NCI-H345 (cell line): Measurements from ENCODE around the gene SCAI.
"Not testable (repeated sequence)": the region's sequence is repeated elsewhere in the genome, so short reads cannot be mapped to it uniquely, and the experiment has no call there.

ENCODE experiments used
- DNase-seq: peaks from one replicate; lab custom pipeline; 2025; lab: John Stamatoyannopoulos, UW

Gene SCAI

DNA sequence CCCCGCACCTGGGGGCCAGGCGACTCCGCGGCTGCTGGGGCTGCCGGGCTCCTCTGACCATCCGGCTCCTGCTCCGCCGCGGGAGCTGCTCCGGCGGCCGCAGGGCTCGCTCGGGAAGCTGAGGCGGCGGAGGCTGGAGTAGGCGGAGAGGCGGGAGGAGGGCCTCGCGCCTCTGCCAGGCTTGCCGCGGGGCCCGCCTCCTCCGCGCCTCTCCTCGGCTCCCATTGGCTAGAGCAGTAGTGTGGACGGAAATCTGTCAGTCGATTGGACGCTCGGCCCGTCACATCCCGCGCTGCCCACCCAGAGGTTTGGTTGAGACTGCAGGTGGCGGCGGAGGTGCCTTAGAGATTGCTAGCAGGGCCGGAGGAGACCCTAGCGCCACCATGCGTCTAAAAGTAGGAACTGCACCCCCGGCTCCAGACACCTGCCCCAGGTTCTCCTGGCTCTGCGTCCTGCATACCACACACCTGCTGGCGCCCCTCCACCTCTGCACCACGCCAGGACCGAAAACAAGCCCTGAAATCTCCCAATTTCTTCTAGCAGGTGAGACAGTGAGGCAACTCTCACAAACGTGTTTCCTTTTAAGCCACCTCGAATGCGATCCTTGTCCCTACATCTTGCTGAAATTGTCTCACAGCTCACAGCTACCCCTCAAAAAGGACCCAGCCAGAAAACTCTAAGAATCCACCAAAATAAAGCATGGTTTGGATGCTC lies at the start of gene SCAI:
Gene SCAI, minus strand, starts transcription at position 152 of the 714 bp plus-strand sequence. Its CDS starts 91 bp downstream, at position 61.
- peak; percentile 99 for DNase-seq

DNA sequence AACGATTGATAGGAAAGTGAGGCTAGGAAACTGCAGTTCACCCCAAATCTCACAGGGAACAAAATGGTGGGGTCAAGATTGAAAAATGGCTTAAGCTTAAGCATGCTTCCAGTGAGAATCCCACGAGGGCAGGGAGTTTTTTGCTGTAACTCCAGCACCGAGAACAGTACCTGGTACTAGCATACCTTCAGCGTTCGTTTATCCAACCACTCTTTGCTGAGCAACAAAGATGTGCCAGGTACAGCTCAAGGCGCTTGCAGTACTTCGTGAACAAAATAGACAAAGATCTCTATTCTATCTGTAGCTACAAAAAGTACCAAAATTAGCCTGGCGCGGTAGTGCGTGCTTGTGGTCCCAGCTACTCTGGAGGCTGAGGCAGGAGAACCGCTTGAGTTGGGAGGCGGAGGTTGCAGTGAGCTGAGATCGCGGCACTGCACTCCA lies 47.1 kb upstream of the SCAI start:
- DNase-seq, result no peak

DNA sequence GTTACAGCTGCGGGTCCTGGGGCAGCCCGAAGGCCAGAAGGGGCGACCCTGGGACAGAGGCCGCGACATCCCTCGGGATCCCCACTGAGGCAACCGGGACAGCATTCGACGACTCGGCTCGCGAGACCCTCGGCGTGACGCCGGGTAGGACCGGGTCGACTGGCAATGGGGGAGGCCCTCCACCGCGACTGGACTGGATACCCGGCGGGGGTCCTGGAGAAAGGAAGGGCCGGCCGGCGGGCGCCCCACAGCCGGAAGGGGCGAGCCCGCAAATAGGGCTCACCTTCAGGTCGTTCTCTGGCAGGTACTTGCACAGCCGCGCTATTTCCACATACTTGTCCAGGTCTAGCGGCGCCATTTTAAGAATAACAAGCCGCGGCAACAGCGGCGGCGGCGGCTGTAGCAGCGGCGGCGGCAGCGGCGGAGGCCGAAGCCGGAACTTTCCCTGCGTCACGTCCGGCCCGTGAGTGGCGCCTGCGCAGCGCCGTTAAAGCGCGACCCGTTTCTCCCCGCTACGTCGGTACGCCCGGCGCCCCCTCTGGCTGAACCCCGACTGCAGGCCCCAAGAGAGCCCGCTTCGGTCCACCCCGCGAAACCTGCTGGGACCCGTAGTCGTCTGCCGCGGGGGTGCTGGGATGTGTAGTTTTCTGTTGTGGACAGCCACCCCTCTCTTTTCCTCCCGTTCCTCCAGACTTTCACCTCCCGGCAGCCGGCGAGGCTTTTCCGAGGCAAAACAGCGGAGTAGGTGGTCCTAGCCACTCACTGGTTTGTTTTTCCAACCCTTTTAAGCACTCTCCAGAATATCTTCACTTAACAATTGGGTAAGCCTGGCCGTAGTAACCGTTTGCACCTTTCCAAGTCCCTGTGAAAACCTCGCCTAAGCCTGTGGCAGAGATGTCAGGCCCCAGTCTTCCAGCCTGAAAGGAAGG lies 46.3 kb upstream of the SCAI start, which contains the start of gene PPP6C:
Gene PPP6C, minus strand, starts transcription at position 443 of the 929 bp plus-strand sequence. Its CDS starts 85 bp downstream, at position 358.
- peak; percentile 95 for DNase-seq

DNA sequence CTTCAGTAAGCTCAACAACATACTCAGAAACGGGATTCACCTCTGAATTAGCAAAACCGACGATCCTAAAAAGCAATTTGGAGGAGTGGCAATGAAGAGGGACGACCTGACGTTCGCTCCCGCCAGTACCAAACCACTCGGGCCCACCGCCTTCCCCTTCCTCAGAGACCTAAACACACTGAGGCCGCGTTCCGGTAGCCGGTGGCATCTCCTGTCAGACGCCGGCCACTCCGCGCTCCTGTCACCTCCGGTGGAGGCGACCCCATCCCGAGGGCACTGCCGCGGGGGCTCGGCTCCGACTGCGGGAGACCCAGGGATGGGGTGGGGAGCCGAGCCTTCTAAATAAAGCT lies 45.7 kb upstream of the SCAI start:
- DNase-seq, result peak; percentile 4

DNA sequence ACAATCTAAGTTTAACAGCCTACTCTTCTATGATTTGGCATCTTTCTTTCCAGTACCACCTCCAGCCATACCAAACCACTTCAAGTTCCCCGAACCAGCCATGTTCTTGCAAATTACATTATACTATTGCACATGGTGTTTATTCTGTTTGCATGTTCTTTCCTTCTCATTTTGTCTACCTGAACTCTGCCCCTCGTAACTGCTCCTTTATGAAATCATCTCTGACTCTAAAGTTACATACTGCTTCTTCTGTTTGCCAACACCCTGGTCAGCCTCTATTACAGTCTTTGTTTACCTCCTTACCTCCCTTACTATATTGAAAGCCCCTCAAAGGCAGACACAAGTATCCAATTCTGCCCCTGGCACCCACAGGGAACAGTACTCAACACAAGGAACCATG lies 40.2 kb upstream of the SCAI start:
- no peak for DNase-seq

DNA sequence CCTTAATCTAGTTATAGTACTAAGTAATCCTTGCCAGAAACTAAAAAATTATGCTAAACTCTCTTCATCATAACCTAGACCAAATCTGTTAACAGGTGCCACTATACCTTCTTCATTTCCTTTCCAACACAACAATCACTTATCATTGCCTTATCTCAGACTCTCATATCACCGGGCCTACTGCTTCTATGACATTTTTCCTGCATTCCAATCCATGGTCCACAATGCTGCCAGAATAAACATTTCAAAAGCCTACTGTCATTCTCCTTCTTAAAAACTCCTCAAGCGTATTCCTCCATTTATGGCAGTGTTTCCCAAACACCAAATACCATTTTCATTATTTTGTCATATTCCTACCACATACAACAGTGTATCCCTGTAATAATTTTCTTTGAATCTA lies 39.7 kb upstream of the SCAI start:
- no peak for DNase-seq

DNA sequence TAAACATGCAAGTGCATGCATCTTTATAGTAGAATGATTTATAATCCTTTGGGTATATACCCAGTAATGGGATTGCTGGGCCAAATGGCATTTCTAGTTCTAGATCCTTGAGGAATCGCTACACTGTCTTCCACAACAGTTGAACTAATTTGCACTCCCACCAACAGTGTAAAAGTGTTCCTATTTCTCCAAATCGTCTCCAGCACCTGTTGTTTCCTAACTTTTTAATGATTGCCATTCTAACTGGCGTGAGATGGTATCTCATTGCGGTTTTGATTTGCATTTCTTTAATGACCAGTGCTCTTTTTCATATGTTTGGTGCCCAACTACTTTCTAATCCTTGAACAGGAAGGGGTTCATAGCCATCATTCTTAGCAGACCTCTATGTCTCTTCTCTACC lies 38.4 kb upstream of the SCAI start:
- DNase-seq, result not testable (repeated sequence)

DNA sequence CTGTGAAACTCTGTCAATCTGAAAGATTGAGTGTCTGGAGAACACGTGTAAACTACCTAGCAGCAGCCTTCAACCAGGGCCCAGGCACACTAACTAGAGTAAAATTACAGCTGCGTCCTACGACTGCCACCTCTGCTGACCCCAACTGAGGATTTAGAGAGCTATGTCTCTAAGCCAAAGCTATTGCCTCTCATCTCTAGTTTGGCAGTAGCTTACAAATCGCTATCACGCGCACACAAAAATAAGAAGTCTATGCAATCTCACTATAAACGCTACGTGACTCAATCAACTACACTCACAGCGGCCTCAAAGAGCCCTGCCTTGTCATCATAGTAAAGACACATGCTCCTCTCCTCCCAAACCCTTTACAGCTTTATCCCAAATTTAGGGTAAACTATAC lies 37.5 kb upstream of the SCAI start:
- DNase-seq, result no peak

DNA sequence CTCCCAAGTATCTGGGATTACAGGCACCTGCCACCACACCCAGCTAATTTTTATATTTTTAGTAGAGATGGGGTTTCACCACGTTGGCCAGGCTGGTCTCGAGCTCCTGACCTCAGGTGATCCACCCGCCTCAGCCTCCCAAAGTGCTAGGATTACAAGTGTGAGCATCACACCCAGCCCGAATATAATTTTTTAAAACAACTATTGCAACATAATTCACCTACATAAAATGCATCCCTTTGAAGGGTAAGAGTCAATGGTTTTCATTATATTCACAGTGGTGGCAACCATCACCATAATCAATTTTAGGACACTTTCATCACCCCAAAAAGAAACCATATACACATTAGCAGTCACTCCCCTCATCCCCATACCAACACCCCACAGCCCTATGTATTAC lies 36.4 kb upstream of the SCAI start:
- not testable (repeated sequence) for DNase-seq

DNA sequence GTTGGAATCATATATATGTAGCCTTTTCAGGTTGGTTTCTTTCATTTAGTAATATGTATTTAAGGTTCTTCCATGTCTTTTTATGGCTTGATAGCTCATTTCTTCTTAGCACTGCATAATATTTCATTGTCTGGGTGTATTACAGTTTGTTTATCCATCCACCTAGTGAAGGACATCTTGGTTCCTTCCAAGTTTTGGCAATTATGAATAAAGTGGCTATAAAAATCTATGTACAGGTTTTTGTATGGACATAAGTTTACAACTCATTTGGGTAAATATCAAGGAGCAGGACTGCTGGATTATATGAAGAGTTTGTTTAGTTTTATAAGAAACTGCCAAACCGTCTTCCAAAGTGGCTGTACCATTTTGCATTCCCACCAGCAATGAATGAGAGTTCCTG lies 34.6 kb upstream of the SCAI start:
- DNase-seq, result no peak

DNA sequence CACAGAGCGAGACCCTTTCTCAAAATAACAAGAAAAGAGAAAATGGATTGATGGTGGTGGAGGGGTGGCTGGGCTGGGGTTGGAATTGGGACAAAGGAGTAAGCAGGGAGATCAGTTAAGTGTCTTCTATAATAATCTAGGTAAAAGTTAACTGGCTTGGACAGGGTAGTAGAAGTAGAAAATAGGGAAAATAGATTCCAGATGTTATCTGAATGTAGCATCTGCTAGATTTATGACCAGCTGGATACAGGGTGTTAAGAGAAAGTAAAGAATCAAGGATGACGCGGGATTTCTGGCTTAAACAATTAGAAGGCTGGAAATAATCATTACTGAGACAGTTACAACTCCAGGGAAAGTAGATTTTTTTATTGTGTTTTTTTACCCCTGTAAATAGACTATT lies 33.3 kb upstream of the SCAI start:
- DNase-seq, result no peak

DNA sequence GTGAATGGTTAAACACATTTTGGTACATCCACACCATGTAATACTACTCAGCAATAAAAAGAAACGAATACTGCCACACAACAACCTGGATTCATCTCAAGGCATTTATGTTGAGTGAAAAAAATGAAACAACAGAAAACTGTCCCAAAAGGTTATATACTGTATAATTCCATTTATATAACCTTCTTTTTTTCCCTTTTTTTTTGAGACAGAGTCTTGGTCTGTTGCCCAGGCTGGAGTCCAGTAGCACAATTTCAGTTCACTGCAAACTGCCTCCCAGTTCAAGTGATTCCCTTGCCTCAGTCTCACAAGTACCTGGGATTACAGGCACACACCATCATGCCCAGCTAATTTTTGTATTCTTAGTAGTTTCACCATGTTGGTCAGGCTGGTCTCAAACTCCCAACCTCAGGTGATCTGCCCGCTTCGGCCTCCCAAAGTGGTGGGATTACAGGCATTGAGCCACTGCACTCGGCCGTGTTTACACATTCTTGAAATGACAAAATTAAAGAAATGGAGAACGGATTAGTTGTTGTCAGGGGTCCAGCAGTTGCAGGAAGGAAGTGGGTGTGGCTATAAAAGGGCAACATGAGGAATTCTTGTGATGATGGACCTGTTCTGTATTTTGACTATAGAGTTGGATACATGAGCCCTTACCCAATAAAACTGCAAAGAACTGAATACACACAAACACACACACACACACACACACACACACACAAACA lies 28.9 kb upstream of the SCAI start:
- no peak for DNase-seq

DNA sequence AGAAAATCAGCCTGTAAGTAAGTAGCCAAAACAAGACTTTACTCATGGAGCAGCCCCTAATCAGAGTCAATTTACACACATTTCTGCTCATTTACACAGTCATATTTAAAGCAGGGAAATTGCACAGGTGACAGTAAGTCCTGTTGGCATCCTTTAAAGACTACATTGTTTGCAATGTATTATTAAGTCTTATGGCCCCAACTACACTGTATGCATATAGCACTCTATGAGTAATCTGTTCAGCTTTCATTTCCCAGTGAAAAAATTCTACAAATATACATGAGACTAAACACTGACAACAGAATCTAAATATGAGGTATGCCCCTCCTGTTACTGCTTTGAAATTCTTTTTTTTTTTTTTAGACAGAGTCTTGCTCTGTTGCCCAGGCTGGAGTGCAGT lies 26.6 kb upstream of the SCAI start:
- no peak for DNase-seq

DNA sequence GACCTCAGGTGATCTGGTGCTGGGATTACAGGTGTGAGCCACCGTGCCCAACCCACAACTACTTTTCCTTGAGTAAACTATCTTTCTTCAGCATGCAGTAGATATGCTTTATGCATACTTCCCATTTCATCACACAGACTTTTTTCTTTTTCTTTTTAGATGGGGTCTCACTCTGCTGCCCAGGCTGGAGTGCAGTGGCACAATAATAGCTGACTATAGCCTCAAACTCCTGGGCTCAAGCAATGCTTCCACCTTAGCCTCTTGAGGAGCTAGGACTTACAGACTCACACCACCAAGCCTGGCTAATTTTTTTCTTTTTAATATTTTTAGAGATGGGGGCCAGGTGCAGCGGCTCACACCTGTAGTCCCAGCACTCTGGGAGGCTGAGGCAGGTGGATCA lies 23.4 kb upstream of the SCAI start:
- DNase-seq, result no peak

DNA sequence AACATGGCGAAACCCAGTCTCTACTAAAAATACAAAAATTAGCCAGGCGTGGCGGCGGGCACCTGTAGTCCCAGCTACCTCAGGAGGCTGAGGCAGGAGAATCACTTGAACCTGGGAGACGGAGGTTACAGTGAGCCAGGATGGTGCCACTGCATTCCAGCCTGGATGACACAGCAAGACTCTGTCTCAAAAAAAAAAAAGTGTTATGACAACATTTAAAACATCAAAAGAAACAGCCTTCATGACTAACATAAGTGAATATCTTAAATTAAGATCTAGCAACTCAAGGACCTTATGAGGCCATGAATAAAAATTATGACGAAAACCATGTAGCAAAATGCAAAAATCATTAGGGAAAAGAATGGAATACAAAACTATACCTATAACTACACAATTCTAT lies 19.6 kb upstream of the SCAI start:
- not testable (repeated sequence) for DNase-seq

DNA sequence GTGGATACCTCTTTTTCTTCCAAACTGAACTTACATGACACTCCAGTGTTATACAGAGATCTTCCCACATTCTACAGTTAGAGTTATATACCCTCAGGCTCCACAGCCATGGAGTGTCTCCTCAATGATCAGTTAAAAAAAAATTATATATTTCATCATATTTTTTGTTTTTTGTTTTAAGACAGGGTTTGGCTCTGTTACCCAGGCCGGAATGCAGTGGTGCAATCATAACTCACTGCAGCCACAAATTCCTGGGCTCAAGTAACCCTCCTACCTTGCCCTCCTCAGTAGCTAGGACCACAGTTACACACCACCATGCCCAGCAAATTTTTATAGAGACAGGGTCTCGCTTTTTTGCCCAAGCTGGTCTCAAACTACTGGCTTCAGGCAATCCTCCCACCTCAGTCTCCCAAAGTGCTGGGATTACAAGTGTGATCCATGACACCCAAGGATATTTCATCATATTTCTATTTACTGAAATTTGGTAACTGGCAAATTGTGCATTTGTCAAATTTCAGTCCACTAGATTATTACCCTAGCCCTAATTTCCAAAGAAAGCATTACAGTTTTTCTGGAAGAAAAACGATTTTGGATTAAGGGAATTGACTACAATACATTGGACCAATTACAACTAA lies 18.1 kb upstream of the SCAI start:
- DNase-seq, result no peak

DNA sequence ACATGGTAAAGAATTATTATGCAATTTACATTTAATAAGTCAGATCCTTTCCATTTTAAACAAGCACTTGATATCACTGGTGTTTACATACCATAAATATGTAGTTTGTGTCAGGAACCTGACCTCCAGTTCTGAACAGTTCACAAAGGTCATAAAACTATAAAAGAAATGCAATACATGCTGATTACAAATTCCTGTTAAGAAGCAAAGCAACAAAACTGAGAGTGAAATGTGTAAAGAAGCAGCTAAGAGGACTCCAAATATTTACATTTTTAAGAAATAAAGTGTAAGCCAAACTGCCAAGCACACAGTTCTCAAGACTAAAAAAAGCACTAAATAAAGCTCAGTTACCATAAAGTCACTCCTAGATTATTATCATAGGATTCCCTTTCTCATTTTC lies 17.4 kb upstream of the SCAI start:
- DNase-seq, result no peak

DNA sequence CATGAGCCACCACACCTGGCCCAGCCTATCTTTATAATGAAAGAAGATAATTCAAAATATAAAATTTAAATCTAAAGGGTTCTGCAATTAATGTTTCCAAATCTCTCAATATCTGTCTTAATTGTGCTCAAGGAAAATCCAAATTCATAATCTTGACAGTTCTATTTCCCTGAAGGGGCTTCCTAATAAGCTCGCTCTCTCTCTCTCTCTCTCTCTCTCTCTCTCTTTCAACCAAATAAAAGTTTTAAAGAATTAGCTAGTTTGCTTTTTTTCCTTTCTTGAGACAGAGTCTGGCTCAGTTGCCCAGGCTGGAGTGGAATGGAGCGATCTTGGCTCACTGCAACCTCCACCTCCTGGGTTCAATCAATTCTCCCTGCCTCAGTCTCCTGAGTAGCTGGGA lies 13.2 kb upstream of the SCAI start:
- no peak for DNase-seq

DNA sequence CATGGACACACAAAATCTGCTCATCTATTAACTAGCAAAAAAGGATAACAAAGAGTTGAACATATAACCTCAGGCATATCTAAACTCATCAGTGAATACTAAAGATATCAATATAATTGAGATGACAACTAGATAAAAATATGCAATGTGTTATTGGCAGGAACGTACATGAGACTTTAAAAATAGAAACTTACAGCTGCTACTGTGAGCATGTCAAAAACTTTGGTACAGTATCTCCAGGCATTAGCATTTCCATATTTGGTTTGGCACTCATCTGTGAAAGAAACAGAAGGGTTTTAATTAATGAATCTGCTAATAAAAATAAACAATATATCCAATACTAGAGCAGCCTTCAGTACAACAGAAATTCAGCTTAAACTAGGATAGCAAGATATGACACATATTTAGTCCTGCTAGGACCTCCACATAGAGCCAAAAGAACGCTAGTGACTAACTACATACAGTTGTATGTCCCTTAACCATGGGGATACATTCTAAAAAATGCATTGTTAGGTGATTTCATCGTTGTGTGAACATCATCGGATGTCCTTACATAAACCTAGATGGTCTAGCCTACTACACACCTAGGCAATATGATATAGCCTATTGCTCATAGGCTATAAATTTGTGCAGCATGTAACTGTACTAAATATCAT lies 10.5 kb upstream of the SCAI start:
- DNase-seq, result no peak

DNA sequence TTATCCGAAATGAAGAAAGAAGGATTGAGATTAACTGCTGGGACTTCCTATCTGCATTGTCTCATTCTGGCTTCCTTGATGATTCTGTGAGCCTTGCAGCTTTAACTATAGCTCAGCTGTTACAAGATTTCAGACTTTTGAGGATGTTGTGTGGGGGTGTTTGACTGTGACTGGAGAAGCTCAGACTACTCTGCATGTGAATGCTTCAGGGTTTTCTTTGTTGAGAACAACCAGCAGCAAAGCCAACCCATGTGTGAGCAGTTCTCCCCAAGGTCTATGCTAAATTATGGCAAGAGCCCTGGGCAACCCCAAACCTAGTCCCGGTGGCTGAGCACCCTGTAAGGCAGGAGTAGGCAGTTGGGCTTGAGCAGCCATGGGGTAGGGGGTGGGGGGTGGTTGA lies 8.4 kb upstream of the SCAI start:
- DNase-seq, result no peak
